ENCODE measurements around the gene HSD17B12. TPM values are rescaled to one million over a fixed set of nuclear protein-coding genes. Genes with fewer than 3 reads are reported as not detected.
"Not testable (repeated sequence)": the region's sequence is repeated elsewhere in the genome, so short reads cannot be mapped to it uniquely, and the experiment has no call there.

The HSD17B12 gene
- total RNA-seq, 1 donor from 2014 or later = 58.3 TPM

- Mint-ChIP-seq H3K4me3 (no peak overlapping the region), H3K4me1 (peaks cover 5% of the 10 kb centered on the region), H3K27ac (no peak overlapping the region), H3K9me3 (peaks cover 3% of the 10 kb centered on the region), H3K27me3 (no peaks in the 10 kb centered on the region), H3K36me3 (ENCODE audit: low read depth) (peaks cover 13% of the 10 kb centered on the region)
- DNase-seq = no peak
- intact Hi-C loops (cut with micrococcal nuclease) = no loop called here
- ATAC-seq (ENCODE audit: low read depth) = no peak
- ChIA-PET POLR2A (no interaction called here), CTCF (no interaction called here)
- TF ChIP-seq CTCF (IDR thresholded peaks at IDR 0.05) = no peak
Measured at GRCh38 chr11:43649501-43649900, 31.0 kb upstream of the HSD17B12 start.

GRCh38 chr11:43649921-43650320, 30.6 kb upstream of the HSD17B12 start:
- CTCF ChIA-PET = no interaction called here

GRCh38 chr11:43663018-43663417, 17.5 kb upstream of the HSD17B12 start:
- H3K27me3 Mint-ChIP-seq = peaks cover 11% of the 10 kb centered on the region
- H3K36me3 Mint-ChIP-seq (ENCODE audit: low read depth); POLR2A ChIA-PET; intact Hi-C loops (cut with micrococcal nuclease); DNase-seq; CTCF ChIA-PET; H3K27ac Mint-ChIP-seq; H3K4me3 Mint-ChIP-seq; ATAC-seq (ENCODE audit: low read depth); H3K9me3 Mint-ChIP-seq; H3K4me1 Mint-ChIP-seq: not testable (repeated sequence)

More at GRCh38 chr11:43649921-43650320, 30.6 kb upstream of the HSD17B12 start:
- no peaks in the 10 kb centered on the region for H3K27me3 Mint-ChIP-seq
- no peak overlapping the region for H3K27ac Mint-ChIP-seq
- peaks cover 1% of the 10 kb centered on the region for H3K4me1 Mint-ChIP-seq
- peaks cover 13% of the 10 kb centered on the region for H3K36me3 Mint-ChIP-seq (ENCODE audit: low read depth)
- ATAC-seq (ENCODE audit: low read depth) (no peak), DNase-seq (no peak)
- H3K4me3 Mint-ChIP-seq = no peak overlapping the region
- TF ChIP-seq CTCF (IDR thresholded peaks at IDR 0.05) = no peak
- POLR2A ChIA-PET = no interaction called here
- peaks cover 3% of the 10 kb centered on the region for H3K9me3 Mint-ChIP-seq
- intact Hi-C loops (cut with micrococcal nuclease) = no loop called here

- Mint-ChIP-seq H3K4me3 (no peak overlapping the region), H3K9me3 (no peaks in the 10 kb centered on the region), H3K27me3 (peaks cover 13% of the 10 kb centered on the region), H3K36me3 (ENCODE audit: low read depth) (no peaks in the 10 kb centered on the region), H3K4me1 (no peaks in the 10 kb centered on the region), H3K27ac (no peak overlapping the region)
- ATAC-seq (ENCODE audit: low read depth) = no peak
- intact Hi-C loops (cut with micrococcal nuclease) = no loop called here
- DNase-seq = no peak
- POLR2A ChIA-PET = no interaction called here
- CTCF ChIA-PET = no interaction called here
- TF ChIP-seq CTCF (IDR thresholded peaks at IDR 0.05) = no peak
Measured at GRCh38 chr11:43664295-43664694, 16.2 kb upstream of the HSD17B12 start.

- H3K27me3 Mint-ChIP-seq = peaks cover 17% of the 10 kb centered on the region
- POLR2A ChIA-PET; H3K9me3 Mint-ChIP-seq; DNase-seq; CTCF ChIA-PET; intact Hi-C loops (cut with micrococcal nuclease); H3K4me1 Mint-ChIP-seq; H3K27ac Mint-ChIP-seq; H3K4me3 Mint-ChIP-seq; ATAC-seq (ENCODE audit: low read depth); H3K36me3 Mint-ChIP-seq (ENCODE audit: low read depth): not testable (repeated sequence)
Measured at GRCh38 chr11:43671284-43671683, 9.3 kb upstream of the HSD17B12 start.

GRCh38 chr11:43674560-43674959, 6.0 kb upstream of the HSD17B12 start:
- POLR2A ChIA-PET = no interaction called here
- DNase-seq (no peak), ATAC-seq (ENCODE audit: low read depth) (no peak)
- no peak overlapping the region for H3K4me3 Mint-ChIP-seq
- no peaks in the 10 kb centered on the region for H3K9me3 Mint-ChIP-seq
- no peak overlapping the region for H3K27ac Mint-ChIP-seq
- H3K36me3 Mint-ChIP-seq (ENCODE audit: low read depth) = no peaks in the 10 kb centered on the region
- no peak for TF ChIP-seq CTCF (IDR thresholded peaks at IDR 0.05)
- H3K27me3 Mint-ChIP-seq = peaks cover 7% of the 10 kb centered on the region
- CTCF ChIA-PET = no interaction called here
- peaks cover 2% of the 10 kb centered on the region for H3K4me1 Mint-ChIP-seq
- intact Hi-C loops (cut with micrococcal nuclease) = no loop called here
